GM19193 (cell line): ENCODE results near the gene NKD1.

Source experiments
- POLR2A ChIP-seq: IDR thresholded peaks from 4 replicates; pipeline ENCODE4 v1.6.1; 2011; ENCODE audit not compliant: insufficient read depth, insufficient read length; ENCODE audit errors: extremely low read depth

NKD1 gene

DNA sequence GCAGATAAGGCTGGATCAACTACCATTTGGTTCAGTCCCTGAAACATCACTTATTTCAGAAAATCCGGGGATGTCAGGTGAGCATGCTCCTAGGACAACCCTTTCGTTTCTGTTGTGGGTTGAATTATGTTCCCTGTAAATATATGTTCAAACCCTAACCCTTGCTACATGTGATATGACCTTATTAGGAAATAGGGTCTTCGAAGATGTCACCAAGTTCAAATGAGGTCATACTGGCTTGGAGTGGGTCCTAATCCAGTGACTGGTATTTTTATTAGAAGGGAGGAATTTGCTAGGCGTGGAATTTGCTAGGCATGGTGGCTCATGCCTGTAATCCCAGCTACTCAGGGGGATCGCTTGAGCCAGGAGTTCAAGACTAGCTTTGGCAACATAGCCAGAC is 111.6 kb downstream of the NKD1 start:
- no peak for TF ChIP-seq POLR2A

DNA sequence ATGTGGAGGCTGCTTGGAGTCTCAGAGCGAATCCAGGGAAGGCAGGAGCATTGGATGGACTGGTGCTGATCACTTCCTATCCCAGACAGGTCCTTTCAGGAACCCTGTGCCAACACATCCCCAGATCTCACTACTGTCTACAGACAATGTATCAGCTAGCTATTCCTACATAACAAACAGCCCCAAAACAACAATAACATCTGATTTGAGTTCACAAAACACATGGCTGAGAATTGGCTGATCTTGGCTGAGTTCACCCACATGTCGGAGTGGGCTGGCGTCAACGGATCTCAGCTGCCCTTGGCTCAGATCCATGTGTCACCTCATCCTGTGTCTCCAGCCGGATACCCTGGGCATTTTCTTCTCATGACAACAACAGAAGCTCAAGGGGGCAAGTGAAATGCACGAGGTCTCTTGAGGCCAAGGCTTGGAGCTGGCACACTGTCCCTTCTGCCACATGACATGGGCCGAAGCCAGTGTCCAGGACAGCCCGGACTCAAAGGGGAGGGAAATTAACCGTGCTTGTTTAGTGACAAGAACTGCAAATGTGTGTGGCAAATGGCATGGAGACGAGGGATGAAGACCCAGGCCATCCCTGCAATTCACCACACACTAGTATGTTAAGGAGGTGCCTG is 114.2 kb downstream of the NKD1 start:
- no peak for TF ChIP-seq POLR2A

DNA sequence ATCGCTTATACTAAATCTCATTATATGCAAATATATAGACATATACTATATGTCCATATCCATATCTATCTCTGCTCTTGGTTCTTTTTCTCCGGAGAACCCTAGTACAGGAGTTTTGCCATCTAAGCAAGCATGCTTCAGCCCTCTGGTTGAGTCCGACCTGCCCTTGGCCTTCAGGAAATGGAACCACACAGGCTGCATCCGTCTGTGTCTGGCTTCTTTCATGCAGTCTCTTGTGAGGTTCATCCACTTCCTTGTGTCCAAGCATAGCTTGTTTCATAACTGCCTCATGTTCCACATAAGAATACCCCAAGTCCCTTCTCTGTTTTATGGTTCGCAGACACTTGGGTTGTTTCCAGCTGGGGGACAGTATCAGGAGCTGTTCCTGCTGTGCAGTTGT is 116.1 kb downstream of the NKD1 start:
- TF ChIP-seq POLR2A: no peak

DNA sequence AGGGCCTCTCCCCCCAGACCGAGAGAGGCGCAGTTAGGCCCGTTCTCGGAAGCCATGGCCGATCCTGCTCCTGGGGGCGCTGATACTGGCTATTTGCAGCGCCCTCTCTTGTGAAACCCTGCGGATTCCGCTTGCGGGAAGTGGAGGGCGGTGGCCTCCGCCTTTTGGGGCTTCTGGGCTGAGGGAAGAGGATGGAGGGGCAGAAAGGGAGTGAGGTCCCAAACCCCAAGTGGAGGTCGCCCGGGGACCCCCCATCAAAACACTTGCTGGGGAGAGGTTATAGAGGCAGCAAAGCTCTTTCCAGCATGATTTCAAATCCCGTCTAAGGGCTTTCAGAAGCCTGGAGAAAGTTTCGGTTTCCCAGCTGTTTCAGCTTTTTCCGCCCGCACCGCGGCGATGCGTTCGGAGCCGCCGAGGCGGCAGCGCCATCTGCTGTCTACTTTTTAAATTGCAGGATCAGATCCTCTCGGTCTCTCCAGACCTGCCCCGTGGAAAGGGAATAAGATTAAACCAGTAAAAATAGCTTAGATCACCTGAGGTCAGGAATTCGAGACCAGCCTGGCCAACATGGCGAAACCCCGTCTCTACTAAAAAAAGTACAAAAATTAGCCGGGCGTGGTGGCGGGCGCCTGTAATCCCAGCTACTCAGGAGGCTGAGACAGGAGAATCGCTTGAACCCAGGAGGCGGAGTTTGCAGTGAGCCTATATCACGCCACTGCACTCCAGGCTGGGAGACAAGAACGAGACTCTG is 117.1 kb downstream of the NKD1 start:
- no peak for TF ChIP-seq POLR2A

DNA sequence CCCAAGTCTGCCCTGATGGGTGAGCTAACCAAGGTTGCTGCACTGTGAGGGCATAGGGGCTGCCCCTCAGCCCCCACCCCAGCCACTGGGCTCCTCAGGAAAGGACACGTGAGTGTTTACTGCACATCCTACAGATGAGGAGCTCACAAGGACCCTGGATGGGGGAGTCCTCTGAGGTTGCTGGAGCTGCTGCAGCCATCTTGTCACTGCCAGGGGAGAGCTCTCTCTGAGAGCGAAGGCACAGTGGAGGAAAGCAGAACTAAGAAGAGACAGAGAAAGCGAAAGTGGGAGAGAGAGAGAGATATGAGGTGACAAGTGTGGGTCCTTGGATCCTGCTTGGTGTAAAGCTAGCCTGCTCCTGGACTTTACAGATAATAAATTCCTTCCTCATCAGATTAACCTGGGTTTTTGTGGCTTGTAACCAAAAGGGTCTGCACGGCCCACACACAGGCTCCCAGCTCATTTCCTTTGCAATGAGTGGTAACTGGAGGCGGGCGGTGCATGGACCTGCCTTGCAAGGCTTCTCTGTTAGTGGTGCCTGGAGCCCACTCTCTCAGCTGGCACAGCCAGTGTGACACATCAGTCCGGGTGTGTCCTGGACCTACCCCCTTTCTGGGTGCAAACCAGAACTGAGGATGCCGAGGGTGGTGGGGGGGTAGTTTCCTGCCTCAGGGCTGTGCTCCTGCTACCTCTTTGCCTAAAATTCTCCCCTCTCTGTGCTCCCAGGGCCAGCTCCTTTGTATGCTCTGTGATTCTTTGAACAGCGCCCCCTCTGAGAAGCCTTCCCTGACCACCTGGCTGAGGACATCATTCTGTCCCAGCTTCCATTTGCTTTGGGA is 118.7 kb downstream of the NKD1 start:
- TF ChIP-seq POLR2A: peak; percentile 59

DNA sequence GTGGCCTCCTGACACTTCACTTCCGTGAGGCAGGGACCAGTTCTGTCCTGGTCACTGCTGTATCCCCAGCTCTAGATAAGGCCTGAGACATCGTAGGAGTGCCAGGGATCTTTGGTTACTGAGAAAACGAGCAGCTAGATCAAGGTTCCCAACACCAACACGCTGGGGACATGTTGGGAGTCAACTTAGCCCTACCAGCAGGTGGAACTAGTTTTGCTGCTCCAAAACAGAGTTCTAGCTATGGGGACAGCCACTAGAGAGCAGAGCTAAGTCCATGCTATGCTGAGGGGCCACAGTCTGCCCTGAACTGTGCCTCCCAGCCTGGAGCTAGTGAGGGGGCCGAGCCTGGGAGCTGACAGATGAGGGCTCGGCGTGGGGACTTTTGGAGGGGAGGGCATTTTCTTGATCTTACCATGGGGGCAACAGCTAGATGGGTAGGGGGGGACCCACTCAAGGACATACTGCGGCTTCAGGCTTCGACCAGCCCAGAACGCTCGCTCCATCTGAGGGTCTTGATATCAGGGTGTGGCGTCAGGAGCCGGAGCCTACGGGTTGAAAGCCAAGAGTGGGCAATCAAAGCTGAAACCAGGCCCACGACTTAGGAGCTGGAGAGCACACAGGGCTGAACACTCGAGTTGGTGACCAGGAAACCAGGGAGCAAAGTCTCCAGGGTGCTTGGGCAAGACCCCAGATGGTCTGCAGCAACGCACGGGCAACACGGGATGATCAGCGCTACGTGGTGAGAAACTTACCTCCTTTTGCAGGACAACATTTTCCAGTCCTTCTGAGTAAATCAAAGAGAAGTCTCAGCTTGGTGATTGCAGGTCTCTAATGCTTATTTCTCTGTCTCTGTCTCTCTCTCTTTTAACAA is 119.5 kb downstream of the NKD1 start:
- TF ChIP-seq POLR2A: no peak

DNA sequence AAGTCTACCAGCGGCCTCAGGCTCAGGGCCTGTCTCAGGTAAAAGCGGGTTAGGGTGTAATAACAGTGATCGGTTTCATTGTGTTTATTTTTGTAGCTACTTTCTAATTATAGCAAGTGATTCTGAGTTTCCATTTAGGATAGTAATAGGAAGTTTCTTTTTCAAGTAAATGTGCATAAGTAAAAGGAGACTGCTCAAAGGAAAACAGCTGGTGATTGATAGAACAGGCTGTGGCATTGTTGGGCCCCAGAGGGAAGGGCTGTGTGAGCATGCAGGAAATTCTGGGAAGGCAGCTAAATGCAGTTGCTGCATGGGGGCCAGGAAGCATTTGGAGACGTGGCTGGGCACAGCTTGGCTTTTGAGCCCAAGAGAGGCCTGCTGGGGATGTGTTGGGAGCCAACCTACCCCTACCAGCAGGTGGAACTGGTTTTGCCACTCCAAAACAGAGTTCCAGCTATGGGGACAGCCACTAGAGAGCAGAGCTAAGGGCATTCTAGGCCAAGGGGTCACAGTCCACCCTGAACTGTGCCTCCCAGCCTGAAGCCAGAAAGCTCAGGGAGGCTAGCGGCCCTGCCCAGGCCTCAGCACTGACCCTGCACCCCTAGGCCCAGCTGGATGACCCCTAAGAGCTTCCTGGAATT is 120.3 kb downstream of the NKD1 start:
- TF ChIP-seq POLR2A: no peak

DNA sequence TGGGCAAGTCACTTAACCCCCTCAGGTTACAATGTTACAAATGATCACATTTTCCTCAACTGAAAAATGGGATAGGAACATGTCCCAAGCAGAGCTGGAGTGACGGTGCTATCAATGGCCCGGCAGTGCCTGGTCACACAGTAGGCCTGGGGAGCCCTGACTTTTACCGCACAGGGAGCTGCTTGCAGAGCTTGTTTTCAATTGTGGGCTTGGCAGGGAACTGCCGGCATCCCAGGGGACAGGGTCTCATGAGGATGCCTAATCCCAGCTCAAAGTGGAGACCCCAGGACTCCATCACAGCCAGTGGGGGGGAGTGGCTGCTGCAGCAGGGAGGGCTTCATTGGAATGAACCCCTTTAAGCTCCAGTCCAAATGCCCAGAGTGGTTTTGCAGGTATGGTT is 121.5 kb downstream of the NKD1 start:
- no peak for TF ChIP-seq POLR2A

DNA sequence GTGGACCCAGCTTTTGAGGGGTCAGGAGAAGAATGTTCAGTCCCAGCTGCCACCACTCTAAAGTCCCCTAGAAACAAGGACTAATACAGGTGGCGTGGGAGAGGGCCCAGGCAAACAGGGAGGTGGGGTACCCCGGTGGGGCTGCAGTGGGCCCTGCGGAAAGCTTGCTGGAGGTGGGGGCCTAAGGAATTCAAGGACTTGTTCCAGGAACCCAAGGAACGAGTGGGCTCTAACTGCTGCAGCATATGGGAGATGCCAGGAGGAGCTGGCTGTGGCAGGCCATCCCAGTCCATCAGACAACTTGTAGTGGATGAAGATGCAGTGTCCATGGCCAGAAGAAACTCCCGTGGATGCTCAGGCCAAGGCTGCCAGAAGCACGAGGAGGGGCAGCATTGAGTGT is 122.3 kb downstream of the NKD1 start:
- TF ChIP-seq POLR2A: no peak

DNA sequence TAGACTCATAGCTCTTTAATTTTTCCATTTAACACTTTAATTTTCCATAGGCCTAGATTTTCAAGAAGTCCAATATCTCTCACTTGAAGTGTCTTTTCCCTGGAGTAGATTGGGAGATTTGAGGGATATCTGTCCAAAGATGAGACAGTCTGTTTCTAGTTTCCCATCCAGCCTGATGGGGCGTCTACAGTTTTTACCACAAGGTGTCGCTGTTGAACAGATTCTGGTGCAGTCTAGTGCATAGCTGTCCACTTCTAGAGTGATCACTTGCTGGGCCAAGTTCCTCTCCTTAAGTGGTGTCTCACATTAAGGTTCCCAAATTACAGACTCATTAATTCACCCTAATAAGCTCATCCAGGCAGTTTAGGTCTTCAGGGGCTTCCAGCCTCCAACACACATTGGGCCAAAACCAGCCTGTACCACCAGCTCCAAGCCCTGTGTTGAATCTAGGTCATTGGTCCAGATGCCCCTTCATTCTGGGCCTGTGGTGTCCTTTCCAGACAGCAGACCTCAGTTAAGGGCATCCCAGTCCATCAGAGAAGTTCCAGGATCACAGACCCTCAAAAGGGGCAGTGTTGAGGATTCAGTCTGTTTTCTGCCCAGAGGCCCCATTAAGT is 123.6 kb downstream of the NKD1 start:
- TF ChIP-seq POLR2A: no peak

DNA sequence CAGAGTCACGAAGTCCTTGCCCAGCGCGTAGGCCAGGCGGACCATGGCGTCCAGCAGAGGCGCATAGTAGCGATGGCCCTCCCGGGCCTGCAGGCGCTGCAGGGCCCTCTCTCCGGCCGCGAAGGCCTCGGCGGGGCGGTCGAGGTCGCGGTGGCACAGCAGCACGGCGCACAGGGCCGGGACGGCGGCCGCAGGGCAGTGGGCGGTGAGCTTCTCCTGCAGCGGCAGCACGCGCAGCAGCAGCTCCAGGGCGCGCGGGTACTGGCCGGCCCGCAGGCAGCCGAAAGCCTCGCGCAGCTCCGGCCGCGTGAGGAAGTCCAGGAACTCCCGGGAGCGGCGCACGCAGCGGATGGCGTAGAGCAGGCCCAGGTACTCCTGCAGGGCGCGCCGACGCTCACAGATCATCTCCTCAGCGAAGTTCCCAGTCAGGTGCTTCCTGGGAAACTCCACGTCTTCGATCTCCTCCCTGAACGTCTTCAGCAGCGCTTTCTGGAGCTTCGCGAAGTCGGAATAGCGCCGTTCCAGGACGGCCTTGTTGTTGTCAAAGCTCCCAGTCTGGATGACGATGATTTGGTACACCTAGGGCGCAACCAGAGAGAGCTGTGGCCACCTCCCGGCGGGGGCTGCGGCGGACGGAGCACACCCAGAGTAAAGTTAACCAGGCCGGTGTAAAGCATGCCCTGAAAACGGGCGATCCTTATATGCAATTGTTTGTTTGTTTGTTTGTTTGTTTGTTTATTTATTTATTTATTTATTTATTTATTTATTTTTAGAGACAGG is 125.5 kb downstream of the NKD1 start:
- no peak for TF ChIP-seq POLR2A

DNA sequence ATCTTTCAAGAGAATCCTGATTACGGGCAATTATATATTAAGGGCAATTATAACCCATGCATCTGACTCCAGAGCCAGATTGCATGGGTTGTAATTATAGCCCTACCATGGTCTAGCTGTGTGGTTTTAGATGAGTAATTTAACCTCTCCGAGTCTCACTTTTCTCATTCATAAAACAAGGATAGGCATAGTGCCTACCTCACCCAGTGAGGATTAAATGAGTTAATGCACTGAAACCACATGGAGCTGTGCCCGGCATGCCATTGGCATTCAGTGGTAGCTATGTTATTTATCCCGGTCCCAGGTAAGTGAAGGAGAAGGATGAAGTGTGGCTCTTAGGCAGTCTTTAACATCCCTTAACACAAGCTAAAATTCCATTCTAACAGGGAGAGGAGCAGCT is 126.6 kb downstream of the NKD1 start:
- no peak for TF ChIP-seq POLR2A

DNA sequence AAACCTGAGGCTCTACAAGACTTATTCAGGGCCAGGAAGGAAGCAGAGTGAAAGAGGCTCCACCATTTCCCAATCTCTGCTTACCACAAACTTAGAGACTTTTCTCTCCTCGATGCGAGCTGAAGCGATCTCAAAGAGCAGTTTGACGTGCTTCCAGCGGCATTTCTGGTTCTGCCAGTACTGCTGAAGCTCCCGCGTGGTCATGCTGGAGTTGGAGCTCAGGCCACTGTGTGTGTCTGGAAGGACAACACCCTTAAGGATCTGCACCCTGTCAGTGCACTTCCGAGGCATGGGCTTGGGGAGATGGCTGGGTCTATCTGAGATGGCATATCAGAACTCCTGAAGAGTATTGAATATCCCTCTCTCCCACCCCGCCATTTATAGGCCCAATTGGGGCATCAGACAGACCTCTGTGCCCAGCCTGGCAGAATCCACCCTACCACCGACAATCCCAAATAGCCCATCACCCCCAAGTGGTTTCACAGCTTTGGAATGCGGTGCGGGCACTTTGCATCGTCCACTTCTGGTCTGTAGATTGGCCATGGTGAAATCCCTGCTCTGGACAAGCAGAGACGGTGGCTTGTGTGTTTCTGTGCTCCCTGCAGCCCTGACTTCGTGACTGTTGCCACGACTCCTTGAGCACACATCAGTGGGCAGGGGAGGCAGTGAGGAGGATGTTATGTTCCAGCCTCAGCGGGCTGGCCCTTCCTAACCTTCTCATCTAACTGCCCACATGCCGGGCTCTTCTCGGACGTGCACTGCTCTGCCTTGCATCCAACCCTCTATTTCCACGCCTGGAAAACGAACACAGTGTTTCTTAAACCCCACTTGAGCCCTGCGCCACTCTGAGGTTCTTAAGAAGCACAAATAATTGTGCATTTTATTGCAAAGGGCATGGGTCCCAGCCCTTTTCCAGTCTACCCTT is 127.8 kb downstream of the NKD1 start:
- no peak for TF ChIP-seq POLR2A
